NCI-H1930 (cell line): ENCODE results near the gene CEP112.

Experiments used
- DNase-seq, 2 experiments: peaks; one replicate each; lab custom pipeline; 2025; lab: John Stamatoyannopoulos, UW

The CEP112 gene

GRCh38 chr17:65593855-65594845 lies 597.8 kb downstream of the CEP112 start:
- DNase-seq: no peak

- DNase-seq: no peak
Measured at GRCh38 chr17:65593092-65593854, 598.7 kb downstream of the CEP112 start.

GRCh38 chr17:65592125-65592965 lies 599.6 kb downstream of the CEP112 start:
- DNase-seq: no peak

DNA sequence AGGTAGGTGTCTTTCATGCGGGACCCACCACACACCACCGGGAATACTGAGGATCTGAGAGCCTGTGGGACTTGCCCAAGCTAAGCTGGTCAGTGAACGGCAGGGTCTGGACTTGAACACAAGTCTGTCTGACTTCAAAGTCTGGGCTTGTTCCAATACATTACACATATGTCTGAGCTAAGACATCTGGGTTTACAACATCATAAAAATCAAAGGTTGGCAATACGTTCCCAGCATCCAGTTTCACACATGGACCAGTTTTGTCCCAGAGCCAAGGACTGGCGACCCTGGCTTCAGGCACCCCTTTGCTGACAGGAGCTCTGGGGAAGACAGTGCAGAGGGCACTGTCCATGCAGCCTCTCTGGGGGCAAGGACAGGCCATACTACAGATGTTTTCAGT lies 602.6 kb downstream of the CEP112 start:
- no peak for DNase-seq

GRCh38 chr17:65588181-65588808 lies 603.6 kb downstream of the CEP112 start:
- DNase-seq: no peak

DNA sequence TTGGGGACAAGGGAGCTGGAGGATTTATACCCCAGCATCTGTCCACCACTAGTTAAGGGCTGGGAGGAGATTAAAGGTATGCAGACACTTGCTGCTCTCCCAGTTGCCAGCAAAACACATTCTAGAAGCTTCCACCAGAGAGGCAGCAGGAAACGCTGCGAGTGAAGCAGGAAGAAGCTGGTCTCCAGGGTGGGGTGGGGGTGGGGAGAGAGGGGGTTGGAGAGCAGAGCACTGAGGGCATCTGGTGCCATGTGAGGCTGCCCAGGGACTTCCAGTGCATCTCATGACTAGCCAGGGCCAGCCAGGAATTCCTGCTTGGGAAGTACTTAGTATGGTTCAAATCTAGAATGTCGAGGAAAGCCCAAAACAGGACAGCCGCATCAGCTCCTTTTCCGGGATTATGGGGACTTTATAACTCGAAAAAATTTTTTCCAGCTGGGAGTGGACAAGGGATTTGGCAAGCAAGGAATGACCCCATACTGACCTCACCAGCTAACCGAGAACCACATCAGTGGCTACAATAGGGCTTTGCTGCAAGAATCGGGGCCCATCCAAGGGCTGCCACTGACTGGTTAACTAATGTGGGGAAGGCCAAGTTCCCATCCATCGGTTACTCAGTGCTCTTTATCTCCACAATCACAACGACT lies 604.3 kb downstream of the CEP112 start:
- DNase-seq: no peak

DNA sequence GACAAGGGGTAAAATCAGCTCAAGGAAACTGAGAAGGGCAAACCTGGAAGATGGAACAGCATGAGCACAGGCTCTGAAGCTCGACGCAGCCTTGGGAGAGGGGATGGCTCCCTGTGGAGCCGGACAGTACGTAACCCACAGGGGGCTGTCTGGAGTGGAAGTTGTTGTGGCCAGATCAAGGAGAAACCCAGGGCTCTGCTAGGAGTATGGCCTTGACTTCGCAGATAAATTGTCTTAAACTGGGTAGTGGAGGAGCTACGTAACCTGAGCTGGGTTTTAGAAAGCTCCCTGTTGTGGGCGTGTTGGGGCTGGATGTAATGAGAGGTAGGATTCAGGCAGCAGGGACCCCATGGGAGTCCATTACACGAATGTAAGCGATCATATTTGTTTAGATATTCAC lies 605.0 kb downstream of the CEP112 start:
- DNase-seq: no peak
